K562 (cell line): Measurements from ENCODE around the gene TAAR8. TPM values are rescaled to one million over a fixed set of nuclear protein-coding genes. Genes with fewer than 3 reads are reported as not detected.

ENCODE experiments used
- CCNT2 ChIP-seq: IDR thresholded peaks from 2 replicates; pipeline ENCODE4 v1.6.1; 2011; ENCODE audit warnings: borderline replicate concordance, low read depth, mild to moderate bottlenecking, moderate library complexity, mixed read lengths, low read length; ENCODE audit not compliant: insufficient read length; ENCODE audit errors: extremely low read depth
- DLX4 ChIP-seq: fragments of 250-450 bp; sonication (Bioruptor Pico); IDR thresholded peaks from 2 replicates; pipeline ENCODE4 v1.6.1; 2021; ENCODE audit warnings: mild to moderate bottlenecking
- DPF2 ChIP-seq: fragments of 450-650 bp; IDR thresholded peaks from 2 replicates; pipeline ENCODE4 v1.6.1; 2016
- FOXJ2 ChIP-seq: fragments of 200-800 bp; sonication (Bioruptor generic); IDR thresholded peaks from 2 replicates; pipeline ENCODE4 v1.6.1; 2016; ENCODE audit warnings: missing genetic modification characterization, missing compliant biosample characterization
- GATAD2A ChIP-seq: fragments of 450-650 bp; IDR thresholded peaks from 2 replicates; pipeline ENCODE4 v1.6.1; 2017
- HIVEP1 ChIP-seq: fragments of 250-450 bp; sonication (Bioruptor Pico); IDR thresholded peaks from 2 replicates; pipeline ENCODE4 v1.4.0; 2020; ENCODE audit warnings: mild to moderate bottlenecking
- ID3 ChIP-seq, 2 experiments: fragments of 250-450 bp in 1 of 2; fragments of 450-650 bp in 1 of 2; sonication (Bioruptor Pico) in 1 of 2; IDR thresholded peaks; 2 replicates each; pipeline versions ENCODE4 v1.6.1 to v1.8.0; 2016 to 2021; ENCODE audit warnings: mild to moderate bottlenecking in 2 of 2, moderate library complexity in 2 of 2, missing compliant biosample characterization in 1 of 2, missing genetic modification characterization in 1 of 2
- MAX ChIP-seq: sonication (generic); formaldehyde crosslinking; IDR thresholded peaks from 2 replicates; pipeline ENCODE4 v1.9.0; 2022; ENCODE audit warnings: mild to moderate bottlenecking, missing genetic modification reagents
- OTX1 ChIP-seq: fragments of 450-650 bp; formaldehyde crosslinking; IDR thresholded peaks from 2 replicates; pipeline ENCODE4 v1.4.0; 2022; ENCODE audit warnings: mild to moderate bottlenecking
- PBX2 ChIP-seq, 2 experiments: IDR thresholded peaks in 1 of 2; conservative IDR thresholded peaks in 1 of 2; 2 replicates each; pipeline ENCODE4 v1.6.1; 2016; ENCODE audit warnings: low read depth in 2 of 2, mild to moderate bottlenecking in 1 of 2, missing compliant biosample characterization in 1 of 2, missing genetic modification characterization in 1 of 2, moderate library complexity in 1 of 2
- PCBP1 ChIP-seq: fragments of 200-400 bp; formaldehyde crosslinking; IDR thresholded peaks from 2 replicates; pipeline ENCODE4 v1.6.1; 2018; ENCODE audit warnings: mild to moderate bottlenecking, low read depth, low read length; ENCODE audit not compliant: poor library complexity, severe bottlenecking
- POLR3A ChIP-seq: IDR thresholded peaks from 2 replicates; pipeline ENCODE4 v1.6.1; 2011; ENCODE audit warnings: borderline replicate concordance, mild to moderate bottlenecking, moderate library complexity; ENCODE audit not compliant: insufficient read length, insufficient read depth; ENCODE audit errors: extremely low read depth
- SRSF9 ChIP-seq: fragments of 200-400 bp; formaldehyde crosslinking; IDR thresholded peaks from 2 replicates; pipeline ENCODE4 v1.6.1; 2017; ENCODE audit warnings: low read depth, low read length, borderline replicate concordance
- TAL1 ChIP-seq: fragments of 450-650 bp; IDR thresholded peaks from 2 replicates; pipeline ENCODE4 v1.6.1; 2016; ENCODE audit warnings: mild to moderate bottlenecking
- TCF3 ChIP-seq: sonication (generic); formaldehyde crosslinking; IDR thresholded peaks from 2 replicates; pipeline ENCODE4 v1.4.0; 2020; ENCODE audit warnings: mild to moderate bottlenecking, missing genetic modification reagents
- TSC22D4 ChIP-seq: fragments of 450-650 bp; IDR thresholded peaks from 2 replicates; pipeline ENCODE4 v1.6.1; 2016; ENCODE audit warnings: missing genetic modification characterization, missing biosample characterization, control low read depth
- XRCC3 ChIP-seq: fragments of 450-650 bp; IDR thresholded peaks from 2 replicates; pipeline ENCODE4 v1.6.1; 2017; ENCODE audit warnings: mild to moderate bottlenecking, moderate library complexity
- ZHX1 ChIP-seq: fragments of 150-350 bp; conservative IDR thresholded peaks from 2 replicates; pipeline ENCODE4 v1.6.1; 2014; ENCODE audit warnings: low read length
- ZNF263 ChIP-seq: sonication (generic); formaldehyde crosslinking; IDR thresholded peaks from 2 replicates; pipeline ENCODE4 v1.8.0; 2022; ENCODE audit warnings: mild to moderate bottlenecking, missing genetic modification reagents, borderline replicate concordance
- polyA plus RNA-seq, 8 experiments: library from polyadenylated mRNA; depleted of rRNA in 4 of 8; stranded (reverse) in 5 of 8; unstranded in 3 of 8; fragments of >200 nt; fragmentation: Nextera tagmentation in 2 of 8; fragmentation: Illumina TruSeq in 1 of 8; extraction: Ambion mirVana in 2 of 8; extraction: Trizol in 1 of 8; gene quantifications; 2 replicates each; pipeline versions ENCODE4 v1.2.1 to v1.2.3, GENCODE V29; 2011 to 2014; ENCODE audit warnings: inconsistent platforms in 1 of 8, missing spikeins in 1 of 8
- total RNA-seq, 7 experiments: library from RNA; depleted of rRNA in 6 of 7; stranded (reverse); fragments of >200 nt in 6 of 7; fragmentation: Illumina TruSeq in 2 of 7; extraction: Trizol in 2 of 7; gene quantifications; 2 replicates each; pipeline versions ENCODE4 v1.2.1 to v1.2.3, GENCODE V29; 2011 to 2021; ENCODE audit warnings: low replicate concordance in 1 of 7

TAAR8 gene
- total and polyA plus RNA-seq, 9 of the 15 experiments (the other 6 are each of a cell fraction or from before 2014, with no cell fraction given) = not detected

DNA sequence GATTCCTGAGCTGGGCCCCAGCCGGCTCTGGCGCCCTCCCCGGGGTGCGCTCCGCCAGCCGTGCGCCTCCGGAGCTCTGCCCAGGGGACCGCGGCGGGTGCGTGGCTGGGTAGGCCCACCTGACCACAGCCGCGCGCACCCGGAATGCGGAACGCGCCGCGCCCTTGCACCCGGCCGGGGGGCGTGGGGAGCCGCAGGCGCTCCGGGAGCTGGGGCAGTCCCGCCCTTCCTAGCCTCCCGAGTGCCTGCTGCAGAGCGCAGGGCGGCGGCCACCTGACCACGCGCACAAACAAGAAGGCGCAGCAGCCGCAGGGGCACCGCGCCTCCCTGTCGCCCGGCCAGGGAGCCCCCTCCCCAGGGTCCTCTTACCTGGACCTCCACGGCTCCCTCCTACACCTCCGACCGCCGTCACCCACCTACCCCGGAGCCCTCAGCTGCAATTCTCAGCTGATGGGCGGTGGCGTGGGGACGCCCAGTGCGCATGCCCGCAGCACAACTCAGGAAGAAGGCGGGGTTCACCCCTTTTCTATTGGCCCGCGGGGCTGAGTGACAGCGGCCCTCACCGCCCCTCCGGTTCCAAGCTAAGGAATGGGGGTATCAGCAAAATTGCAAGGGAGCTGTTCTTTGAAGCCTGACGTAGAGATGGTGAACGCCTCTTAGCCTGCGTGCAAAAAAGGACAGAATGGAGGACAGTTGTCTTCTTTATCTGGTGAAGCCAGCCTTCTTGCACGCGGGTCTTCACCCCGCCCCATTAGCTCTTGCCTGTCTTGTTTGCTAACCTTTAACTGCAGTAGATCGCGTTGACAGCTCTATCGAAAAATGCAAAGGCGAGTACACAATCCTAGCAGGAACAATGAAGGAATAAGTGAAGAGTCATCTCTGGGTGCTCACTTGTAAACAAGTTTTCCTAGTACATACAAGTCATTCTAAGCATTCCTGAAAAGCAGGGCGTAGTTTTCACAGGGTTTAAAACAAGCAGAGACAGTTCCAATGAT lies 39.5 kb upstream of the TAAR8 start, which contains the start of gene STX7 (continued):
- TF ChIP-seq OTX1 (CRISPR knock-in tag) = no peak
- TF ChIP-seq ID3 (CRISPR knock-in tag; IDR thresholded peaks at IDR 0.05) = no peak
- TF ChIP-seq ID3 (tag; IDR thresholded peaks at IDR 0.05) = 0 out of 2 replicates have a peak, but pooled peaks have one; percentile 23
- TF ChIP-seq PBX2 (CRISPR knock-in tag; IDR thresholded peaks at IDR 0.05; ENCODE audit: low read depth) = peak; percentile 90
- peak; percentile 98 for TF ChIP-seq PBX2 (tag; conservative IDR thresholded peaks at IDR 0.05; ENCODE audit: low read depth)
- 0 out of 2 replicates have a peak, but pooled peaks have one; percentile 32 for TF ChIP-seq GATAD2A
- peak; percentile 77 for TF ChIP-seq DPF2
- no peak for TF ChIP-seq XRCC3
- no peak for TF ChIP-seq POLR3A
- TF ChIP-seq ZNF263 (CRISPR knock-in tag) = no peak
- no peak for TF ChIP-seq HIVEP1 (CRISPR knock-in tag)
- peak; percentile 80 for TF ChIP-seq TCF3 (CRISPR knock-in tag)
- peak; percentile 60 for TF ChIP-seq CCNT2
- TF ChIP-seq TSC22D4 (tag) = no peak
- TF ChIP-seq ZHX1 = no peak
- TF ChIP-seq DLX4 (CRISPR knock-in tag) = no peak
- peak; percentile 59 for TF ChIP-seq MAX (CRISPR knock-in tag)
- no peak for TF ChIP-seq PCBP1
- TF ChIP-seq FOXJ2 = peak; percentile 57; the same call in 1 of the 2 replicates
- no peak for TF ChIP-seq SRSF9
- peak; percentile 63 for TF ChIP-seq TAL1
